ENCODE data around the gene SYTL1.

SYTL1 gene

GRCh38 chr1:27343639-27344025 is 1.8 kb downstream of the SYTL1 start:
- no peak for DNase-seq (ENCODE audit: low read depth)
- H3K4me3 ChIP-seq (ENCODE audit: low read depth, low read length), result no peak overlapping the region

- no peak overlapping the region for H3K4me3 ChIP-seq (ENCODE audit: low read depth, low read length)
- DNase-seq (ENCODE audit: low read depth), result no peak
Observed at GRCh38 chr1:27345272-27345671, 3.5 kb downstream of the SYTL1 start.

- H3K4me3 ChIP-seq (ENCODE audit: low read depth, low read length), result no peak overlapping the region
- no peak for DNase-seq (ENCODE audit: low read depth)
Observed at GRCh38 chr1:27346357-27346756, 4.5 kb downstream of the SYTL1 start.

- no peak overlapping the region for H3K4me3 ChIP-seq (ENCODE audit: low read depth, low read length)
- DNase-seq (ENCODE audit: low read depth), result no peak
Observed at GRCh38 chr1:27346991-27347624, 5.3 kb downstream of the SYTL1 start.

DNA sequence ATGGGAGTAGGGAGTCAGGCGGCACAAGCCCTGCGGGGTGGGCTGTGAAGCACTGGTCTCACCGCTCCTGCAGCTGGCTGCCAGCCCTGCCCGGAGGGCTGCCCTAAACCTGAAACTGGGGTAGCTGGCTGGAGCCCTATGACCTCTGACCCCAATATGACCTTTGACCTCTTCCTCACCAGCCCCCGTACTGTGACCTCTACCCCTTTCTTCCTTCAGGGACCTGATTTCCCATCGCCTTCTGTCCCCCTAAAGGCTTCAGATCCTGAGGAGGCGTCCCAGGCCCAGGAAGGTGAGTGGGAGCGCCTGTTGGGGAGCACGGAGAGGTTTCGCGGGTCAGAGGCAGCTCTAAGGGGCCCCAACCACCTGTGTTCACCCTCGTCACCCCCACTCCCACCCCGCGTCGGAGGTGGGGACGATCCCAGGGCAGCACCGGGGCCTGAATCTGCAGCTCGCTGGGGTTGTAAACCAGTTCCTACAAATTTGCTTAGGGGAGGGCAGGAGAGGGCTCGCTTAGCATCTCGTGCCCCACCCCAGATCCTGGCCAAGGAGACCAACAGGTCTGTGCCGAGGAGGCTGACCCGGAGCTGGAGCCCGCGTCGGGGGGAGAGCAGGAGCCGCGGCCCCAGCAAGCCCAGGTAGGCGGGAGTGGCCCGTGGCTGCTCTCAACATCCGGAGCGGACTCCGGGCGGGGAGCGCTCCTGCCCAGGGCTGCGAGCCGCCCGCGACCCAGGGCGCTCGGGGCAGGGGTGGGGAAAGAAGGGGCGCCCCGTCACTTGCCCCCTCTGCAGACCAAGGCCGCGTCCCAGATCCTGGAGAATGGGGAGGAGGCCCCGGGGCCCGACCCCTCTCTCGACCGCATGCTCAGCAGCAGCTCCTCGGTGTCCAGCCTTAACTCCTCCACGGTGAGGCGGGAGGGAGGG is 7.3 kb downstream of the SYTL1 start:
- no peak for DNase-seq (ENCODE audit: low read depth)
- H3K4me3 ChIP-seq (ENCODE audit: low read depth, low read length), result peak overlapping the region; percentile 43

DNA sequence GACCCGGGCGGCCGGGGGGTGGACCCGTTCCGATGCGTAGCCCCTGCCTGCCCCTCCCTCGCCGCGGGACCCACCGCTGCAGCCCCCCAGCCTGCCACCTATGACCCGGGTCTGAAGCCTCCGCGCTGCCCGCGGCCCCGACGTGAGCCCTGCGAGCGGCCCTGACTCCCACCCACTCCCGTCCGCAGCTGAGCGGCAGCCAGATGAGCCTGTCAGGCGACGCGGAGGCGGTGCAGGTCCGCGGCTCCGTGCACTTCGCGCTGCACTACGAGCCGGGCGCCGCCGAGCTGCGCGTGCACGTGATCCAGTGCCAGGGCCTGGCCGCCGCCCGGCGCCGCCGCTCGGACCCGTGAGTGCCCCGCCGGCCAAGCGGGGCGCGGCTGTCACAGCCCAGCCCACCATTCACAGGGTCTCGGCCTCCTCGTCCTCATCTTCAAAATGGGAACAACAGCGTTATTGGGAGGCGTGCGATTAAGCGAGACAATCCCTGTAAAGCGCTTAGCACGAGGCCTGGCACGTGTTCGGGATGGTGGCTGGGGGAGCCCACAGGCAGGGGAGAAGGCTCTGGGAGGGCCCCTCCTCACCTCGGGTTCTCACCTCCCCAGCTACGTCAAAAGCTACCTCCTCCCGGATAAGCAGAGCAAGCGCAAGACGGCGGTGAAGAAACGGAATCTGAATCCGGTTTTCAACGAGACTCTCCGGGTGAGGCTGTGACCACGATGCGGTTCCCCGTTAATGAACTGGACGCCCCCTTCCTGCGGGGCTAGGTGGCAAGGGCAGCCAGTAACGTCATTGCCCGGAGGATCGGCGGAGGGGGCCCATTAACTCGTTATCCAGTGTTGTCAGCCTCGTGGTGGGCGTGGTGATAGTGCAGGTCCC is 8.2 kb downstream of the SYTL1 start:
- H3K4me3 ChIP-seq (ENCODE audit: low read depth, low read length), result peak overlapping the region; percentile 43

DNA sequence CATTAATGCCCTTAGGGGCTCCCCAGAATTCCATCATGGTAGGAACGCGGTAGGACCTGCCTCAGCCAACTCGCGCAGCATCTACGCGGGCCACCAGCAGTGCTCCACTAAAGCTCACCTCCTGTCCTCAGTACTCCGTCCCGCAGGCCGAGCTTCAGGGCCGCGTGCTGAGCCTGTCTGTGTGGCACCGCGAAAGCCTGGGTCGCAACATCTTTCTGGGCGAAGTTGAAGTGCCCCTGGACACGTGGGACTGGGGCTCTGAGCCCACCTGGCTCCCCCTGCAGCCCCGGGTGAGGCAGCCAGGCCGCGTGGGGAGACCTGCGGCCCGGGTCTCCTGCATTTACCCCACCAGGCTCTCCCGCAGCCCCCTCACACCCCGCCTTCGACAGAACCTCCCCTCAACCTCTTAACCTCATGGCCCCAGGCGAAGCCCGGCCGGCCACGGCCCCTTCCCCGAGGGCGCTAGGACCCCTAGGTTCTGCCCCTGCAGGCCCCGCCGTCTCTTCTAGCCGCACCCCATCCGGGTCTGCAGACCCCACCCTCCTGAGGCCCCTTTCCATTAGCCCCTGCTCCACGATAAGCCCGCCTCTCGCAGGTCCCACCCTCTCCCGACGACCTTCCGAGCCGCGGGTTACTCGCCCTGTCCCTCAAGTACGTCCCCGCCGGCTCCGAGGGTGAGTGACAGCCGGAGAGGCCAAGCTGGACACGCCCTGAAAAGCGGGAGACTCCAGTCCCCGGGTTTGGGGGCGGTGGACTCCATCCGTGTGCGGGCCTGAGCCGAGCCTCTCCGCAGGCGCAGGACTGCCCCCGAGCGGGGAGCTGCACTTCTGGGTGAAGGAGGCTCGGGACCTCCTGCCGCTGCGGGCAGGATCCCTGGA is 9.1 kb downstream of the SYTL1 start:
- no peak overlapping the region for H3K4me3 ChIP-seq (ENCODE audit: low read depth, low read length)
- no peak for DNase-seq (ENCODE audit: low read depth)

More for the DNA sequence above, 8.2 kb downstream of the SYTL1 start:
- peak; percentile 38 for DNase-seq (ENCODE audit: low read depth)

GRCh38 chr1:27351541-27352107 is 9.8 kb downstream of the SYTL1 start:
- no peak overlapping the region for H3K4me3 ChIP-seq (ENCODE audit: low read depth, low read length)
- DNase-seq (ENCODE audit: low read depth), result no peak

- no peak for DNase-seq (ENCODE audit: low read depth)
Observed at GRCh38 chr1:27353166-27353565, 11.3 kb downstream of the SYTL1 start.

GRCh38 chr1:27353629-27354028 is 11.8 kb downstream of the SYTL1 start:
- no peak for DNase-seq (ENCODE audit: low read depth)
- H3K4me3 ChIP-seq (ENCODE audit: low read depth, low read length), result no peak overlapping the region

More at GRCh38 chr1:27353166-27353565, 11.3 kb downstream of the SYTL1 start:
- H3K4me3 ChIP-seq (ENCODE audit: low read depth, low read length), result no peak overlapping the region

DNA sequence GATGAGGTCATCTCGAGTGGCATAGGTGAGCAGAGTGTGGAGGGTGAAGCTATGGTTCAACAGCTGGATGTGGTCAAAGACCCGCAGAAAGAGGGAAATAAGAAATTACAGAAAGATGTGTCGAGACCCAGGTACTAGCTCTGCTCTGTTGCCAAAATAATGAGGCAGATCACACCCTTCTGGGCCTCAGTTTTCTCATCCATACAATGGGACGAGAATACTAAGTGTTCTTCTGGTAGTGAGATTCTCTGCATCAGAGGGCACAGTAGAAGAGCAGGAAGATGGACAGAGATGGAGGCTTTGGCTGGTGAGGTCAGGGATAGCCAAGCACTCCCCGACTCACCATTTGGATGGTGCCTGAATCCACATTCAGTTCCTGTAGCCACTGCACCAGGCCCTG is 13.9 kb downstream of the SYTL1 start:
- no peak overlapping the region for H3K4me3 ChIP-seq (ENCODE audit: low read depth, low read length)

DNA sequence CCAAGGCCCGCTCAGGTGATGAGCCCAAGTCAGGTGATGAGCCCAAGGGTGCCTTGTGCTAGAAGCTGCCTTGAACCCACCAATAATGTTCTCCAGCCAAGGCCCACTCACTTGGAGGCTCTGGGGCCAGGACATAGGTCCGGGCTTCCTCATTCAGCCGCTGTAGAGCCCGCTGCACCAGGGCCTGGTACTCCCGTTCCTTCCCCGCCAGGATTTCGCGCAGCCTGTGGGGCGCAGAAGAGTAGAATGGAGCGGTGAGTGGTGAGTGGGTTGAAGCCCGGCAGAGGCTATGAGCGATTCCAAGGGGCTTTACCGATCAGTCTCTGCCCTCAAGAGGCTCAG is 14.4 kb downstream of the SYTL1 start:
- DNase-seq (ENCODE audit: low read depth), result no peak
- no peak overlapping the region for H3K4me3 ChIP-seq (ENCODE audit: low read depth, low read length)

More for the DNA sequence above, 13.9 kb downstream of the SYTL1 start:
- DNase-seq (ENCODE audit: low read depth), result no peak

DNA sequence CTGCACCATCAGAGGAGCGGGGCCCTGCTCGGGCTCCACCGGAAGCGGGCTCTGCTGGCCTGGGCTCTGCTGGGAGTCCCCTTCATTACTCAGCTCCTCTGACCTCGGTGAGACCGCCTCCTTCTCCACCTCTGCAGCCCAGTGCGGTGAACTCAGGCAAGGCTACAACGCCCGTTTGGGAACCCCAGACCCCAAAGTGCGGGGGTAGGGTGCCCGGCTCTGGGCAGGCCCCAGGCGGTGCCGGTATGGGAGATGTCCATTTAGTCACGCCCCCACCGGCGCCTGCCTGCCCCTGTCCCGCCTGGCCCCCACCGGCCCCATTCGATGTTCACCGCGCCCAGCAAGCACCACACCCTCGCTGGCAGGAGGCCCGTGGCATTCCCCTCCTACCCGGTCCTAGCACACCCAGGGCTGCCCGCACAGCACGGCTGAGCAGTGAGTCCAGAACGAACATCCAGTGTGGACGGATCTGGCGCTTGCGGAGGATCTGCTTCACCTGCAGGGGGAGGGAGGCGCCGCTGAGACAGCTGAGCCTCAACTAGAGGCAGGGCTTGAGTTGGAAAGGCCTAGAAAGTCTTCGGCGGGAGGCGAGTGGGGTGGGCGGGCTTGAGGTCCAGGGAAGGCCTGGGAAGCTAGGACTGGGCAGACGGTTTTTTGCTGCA is 14.9 kb downstream of the SYTL1 start:
- DNase-seq (ENCODE audit: low read depth), result no peak
- H3K4me3 ChIP-seq (ENCODE audit: low read depth, low read length), result no peak overlapping the region

- no peak overlapping the region for H3K4me3 ChIP-seq (ENCODE audit: low read depth, low read length)
- DNase-seq (ENCODE audit: low read depth), result no peak
Observed at GRCh38 chr1:27357281-27358037, 15.6 kb downstream of the SYTL1 start.

DNA sequence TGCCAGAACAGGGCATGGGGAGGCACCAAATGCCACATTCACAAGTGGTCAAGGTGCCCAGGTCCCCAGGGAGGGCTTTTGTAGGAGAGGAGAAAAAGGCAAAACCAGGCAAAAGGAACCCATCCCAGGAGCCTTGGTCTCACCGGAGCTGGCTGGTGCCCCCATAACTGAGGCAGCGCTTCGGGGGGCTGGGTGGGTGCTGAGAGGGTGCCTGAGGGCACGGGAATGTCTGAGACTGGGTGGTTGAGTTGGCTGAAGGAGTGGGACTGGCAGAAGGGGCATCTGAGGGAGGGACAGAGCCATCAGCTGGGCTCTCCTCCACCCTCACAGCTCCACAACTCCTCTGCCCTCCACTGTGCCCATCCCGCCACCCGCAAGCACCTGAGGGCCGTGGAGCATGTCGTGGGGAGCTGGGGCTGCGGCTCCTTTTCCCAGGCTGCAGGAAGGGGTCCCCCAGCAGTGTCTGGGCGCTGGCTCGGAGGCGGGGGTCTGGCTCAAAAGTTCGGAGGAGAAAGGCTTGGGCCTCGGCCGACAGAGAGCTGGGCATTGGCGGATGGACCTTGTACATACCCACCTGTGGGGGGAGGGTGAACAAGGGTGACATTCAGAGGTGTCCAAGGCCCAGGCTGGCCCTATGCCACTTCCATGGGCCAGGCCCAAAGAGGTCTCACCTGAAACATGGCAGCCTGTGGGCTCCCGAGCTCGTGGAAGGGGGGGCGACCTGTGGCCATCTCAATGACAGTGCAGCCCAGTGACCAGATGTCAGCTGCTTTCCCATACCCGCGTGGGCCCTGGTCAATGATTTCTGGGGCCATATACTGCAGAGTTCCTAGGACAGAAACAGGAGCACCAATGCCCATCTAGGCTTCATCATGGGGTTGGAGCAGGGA is 16.5 kb downstream of the SYTL1 start:
- H3K4me3 ChIP-seq (ENCODE audit: low read depth, low read length), result no peak overlapping the region

GRCh38 chr1:27358928-27359313 is 17.1 kb downstream of the SYTL1 start:
- no peak for DNase-seq (ENCODE audit: low read depth)
- no peak overlapping the region for H3K4me3 ChIP-seq (ENCODE audit: low read depth, low read length)

More for the DNA sequence above, 16.5 kb downstream of the SYTL1 start:
- no peak for DNase-seq (ENCODE audit: low read depth)

DNA sequence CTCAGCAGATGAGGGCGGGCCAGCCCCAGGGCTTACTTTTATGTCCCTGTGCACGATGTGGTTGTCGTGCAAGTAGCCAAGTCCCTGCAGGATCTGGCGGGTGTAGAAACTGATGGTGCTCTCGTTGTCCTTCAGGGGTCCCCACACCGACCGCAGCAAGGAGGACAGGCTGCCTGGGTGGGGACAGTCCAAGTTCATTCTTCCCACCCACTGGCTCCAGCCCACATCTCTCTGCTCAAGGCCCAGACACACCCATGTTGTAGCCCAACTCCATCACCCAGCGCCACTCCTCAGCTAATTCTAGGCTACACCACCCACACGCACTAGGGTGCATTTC is 18.0 kb downstream of the SYTL1 start:
- no peak for DNase-seq (ENCODE audit: low read depth)
- no peak overlapping the region for H3K4me3 ChIP-seq (ENCODE audit: low read depth, low read length)
